ENCODE data around the gene NIT2.

The NIT2 gene

DNA sequence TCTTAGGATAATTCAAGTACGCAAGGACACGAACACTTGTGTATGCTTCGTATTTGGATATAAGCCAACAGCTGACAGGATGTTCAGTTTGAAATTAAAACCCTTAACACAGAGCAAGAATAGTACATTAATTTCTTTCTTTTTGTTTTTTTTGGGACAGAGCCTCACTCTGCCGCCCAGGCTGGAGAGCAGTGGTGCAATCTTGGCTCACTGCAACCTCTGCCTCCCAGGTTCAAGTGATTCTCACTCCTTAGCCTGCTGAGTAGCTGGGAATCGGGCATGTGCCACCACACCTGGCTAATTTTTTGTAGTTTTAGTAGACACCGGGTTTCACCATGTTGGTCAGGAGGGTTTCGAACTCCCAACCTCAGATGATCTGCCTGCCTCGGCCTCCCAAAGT lies 33.9 kb downstream of the NIT2 start:
- Histone ChIP-seq H3K36me3 (replicated peaks) (peaks cover 32% of the 10 kb centered on the region), H3K4me3 (ENCODE audit: low read depth, low read length) (no peak overlapping the region), H3K27ac (no peak overlapping the region), H3K27me3 (replicated peaks) (no peaks in the 10 kb centered on the region)
- TF ChIP-seq, protein P1, sequence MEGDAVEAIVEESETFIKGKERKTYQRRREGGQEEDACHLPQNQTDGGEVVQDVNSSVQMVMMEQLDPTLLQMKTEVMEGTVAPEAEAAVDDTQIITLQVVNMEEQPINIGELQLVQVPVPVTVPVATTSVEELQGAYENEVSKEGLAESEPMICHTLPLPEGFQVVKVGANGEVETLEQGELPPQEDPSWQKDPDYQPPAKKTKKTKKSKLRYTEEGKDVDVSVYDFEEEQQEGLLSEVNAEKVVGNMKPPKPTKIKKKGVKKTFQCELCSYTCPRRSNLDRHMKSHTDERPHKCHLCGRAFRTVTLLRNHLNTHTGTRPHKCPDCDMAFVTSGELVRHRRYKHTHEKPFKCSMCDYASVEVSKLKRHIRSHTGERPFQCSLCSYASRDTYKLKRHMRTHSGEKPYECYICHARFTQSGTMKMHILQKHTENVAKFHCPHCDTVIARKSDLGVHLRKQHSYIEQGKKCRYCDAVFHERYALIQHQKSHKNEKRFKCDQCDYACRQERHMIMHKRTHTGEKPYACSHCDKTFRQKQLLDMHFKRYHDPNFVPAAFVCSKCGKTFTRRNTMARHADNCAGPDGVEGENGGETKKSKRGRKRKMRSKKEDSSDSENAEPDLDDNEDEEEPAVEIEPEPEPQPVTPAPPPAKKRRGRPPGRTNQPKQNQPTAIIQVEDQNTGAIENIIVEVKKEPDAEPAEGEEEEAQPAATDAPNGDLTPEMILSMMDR (IDR thresholded peaks at IDR 0.05; ENCODE audit: low read depth, low read length, missing control alignments) = no peak
- in situ Hi-C loops (cut with HindIII; ENCODE audit: low pct_ligation_motif_present, low sequenced_read_pairs) = no loop called here
- DNase-seq = no peak

DNA sequence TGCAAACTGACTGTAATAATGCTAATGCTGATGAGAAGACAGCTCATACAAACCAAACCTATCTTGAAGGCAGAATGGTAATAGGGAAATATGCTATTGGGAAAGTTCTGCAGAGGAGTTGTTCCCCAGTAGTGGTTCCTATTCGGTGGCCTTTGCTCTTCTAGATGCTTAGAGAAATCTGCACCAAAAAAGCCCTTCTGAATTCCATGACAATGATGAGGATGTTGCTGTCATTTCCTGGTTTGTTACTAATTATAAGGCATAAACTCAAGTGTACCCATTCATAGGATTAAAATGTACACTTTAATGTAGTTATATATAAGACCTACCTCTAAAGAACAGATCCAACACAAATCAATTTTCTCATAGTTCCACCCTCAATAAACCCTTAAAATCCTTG lies 36.2 kb downstream of the NIT2 start:
- Histone ChIP-seq H3K27me3 (replicated peaks) (no peaks in the 10 kb centered on the region), H3K36me3 (replicated peaks) (peaks cover 27% of the 10 kb centered on the region), H3K27ac (no peak overlapping the region), H3K4me3 (ENCODE audit: low read depth, low read length) (no peak overlapping the region)
- TF ChIP-seq, protein P1 (IDR thresholded peaks at IDR 0.05; ENCODE audit: low read depth, low read length, missing control alignments) = no peak
- in situ Hi-C loops (cut with HindIII; ENCODE audit: low pct_ligation_motif_present, low sequenced_read_pairs) = no loop called here
- DNase-seq = no peak

DNA sequence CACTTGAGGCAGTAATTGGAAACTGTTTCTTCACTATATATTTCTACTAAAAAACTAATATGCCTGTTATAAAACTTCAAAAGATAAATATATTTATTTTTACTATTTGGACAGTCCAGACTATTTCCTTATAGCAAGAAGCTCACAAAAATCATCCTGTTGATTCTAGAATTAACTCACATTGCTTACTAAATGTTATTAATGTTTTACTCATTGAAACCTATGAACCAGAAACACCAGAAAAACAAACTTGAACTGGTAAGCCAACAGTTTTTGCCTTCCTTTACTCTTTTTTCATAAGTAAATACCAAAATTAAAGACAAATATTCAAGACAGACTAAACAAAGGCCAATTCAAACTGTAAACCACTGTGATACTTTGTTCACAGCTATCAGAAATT lies 40.0 kb downstream of the NIT2 start:
- Histone ChIP-seq H3K27ac (no peak overlapping the region), H3K4me3 (ENCODE audit: low read depth, low read length) (no peak overlapping the region), H3K36me3 (replicated peaks) (peaks cover 17% of the 10 kb centered on the region), H3K27me3 (replicated peaks) (no peaks in the 10 kb centered on the region)
- DNase-seq = no peak
- TF ChIP-seq, protein P1 (IDR thresholded peaks at IDR 0.05; ENCODE audit: low read depth, low read length, missing control alignments) = no peak
- in situ Hi-C loops (cut with HindIII; ENCODE audit: low pct_ligation_motif_present, low sequenced_read_pairs) = no loop called here

DNA sequence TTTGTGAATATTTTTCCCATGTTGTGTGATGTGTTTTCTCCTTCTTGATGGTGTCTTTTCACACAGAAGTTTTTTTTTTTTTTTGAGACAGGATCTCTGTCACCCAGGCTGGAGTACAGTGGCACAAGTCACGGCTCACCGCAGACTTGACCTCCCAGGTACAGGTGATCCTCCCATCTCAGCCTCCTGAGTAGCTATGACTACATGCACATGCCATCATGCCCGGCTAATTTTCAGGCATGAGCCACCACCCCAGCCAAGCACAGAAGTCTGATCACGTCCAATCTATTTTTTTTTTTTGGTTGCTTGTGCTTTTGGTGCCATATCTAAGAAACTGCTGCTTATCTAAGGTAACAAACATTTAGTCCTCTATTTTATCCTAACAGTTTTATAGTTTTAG lies 41.7 kb downstream of the NIT2 start:
- H3K4me3 ChIP-seq (ENCODE audit: low read depth, low read length) = no peak overlapping the region
- peaks cover 25% of the 10 kb centered on the region for H3K36me3 ChIP-seq (replicated peaks)
- in situ Hi-C loops (cut with HindIII; ENCODE audit: low pct_ligation_motif_present, low sequenced_read_pairs) = no loop called here

DNA sequence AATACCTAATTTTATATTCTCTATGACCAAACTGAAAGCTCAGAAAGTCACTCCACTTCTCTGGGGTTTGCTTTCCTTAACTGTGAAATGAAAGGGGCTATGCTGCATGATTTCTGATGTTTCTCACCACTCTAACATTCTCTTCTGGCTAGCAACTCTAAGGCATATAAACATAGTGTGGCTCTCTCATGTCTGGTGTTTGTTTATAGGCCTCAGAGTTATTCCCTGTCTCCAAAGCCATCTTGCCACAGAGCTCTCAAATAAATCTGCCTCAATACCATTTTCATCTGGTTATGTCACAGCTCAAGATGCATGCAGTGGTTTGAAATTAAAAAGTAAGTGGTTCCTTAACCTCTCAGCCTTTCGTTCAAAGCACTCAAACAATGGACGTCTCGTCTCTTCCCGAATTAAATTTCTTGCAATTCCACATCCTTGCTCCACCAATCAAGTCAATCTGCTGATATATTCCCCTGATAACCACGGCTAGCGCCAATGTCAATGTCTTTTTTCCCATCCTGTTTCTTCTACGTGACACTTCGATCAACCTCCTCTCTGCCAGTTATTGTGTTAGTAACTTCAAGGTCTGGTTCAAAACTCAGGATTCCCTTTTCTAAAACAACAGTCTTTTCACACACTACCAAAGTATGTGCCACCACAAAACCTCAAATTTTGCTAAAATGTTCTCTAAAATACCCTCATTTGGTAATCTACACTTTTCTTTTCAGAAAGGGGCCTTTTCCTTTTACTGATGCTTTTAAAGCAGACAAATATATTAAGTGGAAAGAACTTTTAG lies 50.4 kb downstream of the NIT2 start:
- Histone ChIP-seq H3K4me3 (ENCODE audit: low read depth, low read length) (no peak overlapping the region), H3K27me3 (replicated peaks) (no peaks in the 10 kb centered on the region), H3K27ac (peak overlapping the region; percentile 7), H3K36me3 (replicated peaks) (peaks cover 12% of the 10 kb centered on the region)
- TF ChIP-seq, protein P1 (IDR thresholded peaks at IDR 0.05; ENCODE audit: low read depth, low read length, missing control alignments) = no peak
- in situ Hi-C loops (cut with HindIII; ENCODE audit: low pct_ligation_motif_present, low sequenced_read_pairs) = no loop called here
- DNase-seq = no peak

More for the DNA sequence above, 41.7 kb downstream of the NIT2 start:
- H3K27me3 ChIP-seq (replicated peaks) = no peaks in the 10 kb centered on the region
- TF ChIP-seq, protein P1 (IDR thresholded peaks at IDR 0.05; ENCODE audit: low read depth, low read length, missing control alignments) = no peak
- H3K27ac ChIP-seq = no peak overlapping the region
- no peak for DNase-seq

Data from brain microvascular endothelial cell (primary cell).